Activated gamma-delta T cell treated with Interleukin-2 at 50 U/mL for 16 hours (primary cell): Measurements from ENCODE around the gene FXYD7.
A peak's percentile ranks its signal among the peaks of the same experiment; 100 is the strongest.
"Not testable (repeated sequence)": the region's sequence is repeated elsewhere in the genome, so short reads cannot be mapped to it uniquely, and the experiment has no call there.

Source experiments
- DNase-seq: peaks from one replicate; pipeline ENCODE4 v3.0.0-alpha.2; 2020

FXYD7 gene

DNA sequence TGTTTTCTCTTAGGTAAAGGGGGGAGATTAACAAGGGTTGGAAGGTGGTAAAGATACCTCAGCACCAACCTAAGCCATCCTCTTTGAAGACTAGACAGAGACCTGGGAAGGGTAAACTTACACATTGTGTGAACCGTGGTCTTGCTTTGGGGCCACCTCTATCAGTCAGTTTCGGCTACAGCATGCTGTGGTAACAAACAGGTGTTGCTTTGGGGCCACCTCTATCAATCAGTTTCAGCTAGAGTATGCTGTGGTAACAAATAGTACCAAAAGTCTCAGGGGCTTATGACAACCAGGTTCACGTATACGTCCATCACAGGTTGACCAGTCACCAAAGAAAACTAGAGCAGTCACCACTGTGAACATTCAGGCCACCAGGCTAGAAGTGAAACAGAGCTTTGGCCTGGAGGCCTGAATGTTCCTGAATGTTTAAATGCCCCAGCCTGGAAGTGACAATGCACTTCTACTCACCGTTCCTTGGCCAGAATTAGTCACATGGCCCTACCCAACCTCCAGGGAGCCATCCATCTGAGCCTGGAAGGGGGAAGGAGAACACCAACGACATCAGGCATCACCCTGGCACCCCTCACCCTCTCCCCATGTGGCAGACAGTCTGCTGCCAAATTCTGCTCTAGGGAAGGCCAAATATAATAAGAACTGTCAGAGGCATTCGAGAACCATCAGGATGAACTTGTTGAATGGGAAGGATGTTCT is 3.8 kb downstream of the FXYD7 start:
- DNase-seq, result no peak

DNA sequence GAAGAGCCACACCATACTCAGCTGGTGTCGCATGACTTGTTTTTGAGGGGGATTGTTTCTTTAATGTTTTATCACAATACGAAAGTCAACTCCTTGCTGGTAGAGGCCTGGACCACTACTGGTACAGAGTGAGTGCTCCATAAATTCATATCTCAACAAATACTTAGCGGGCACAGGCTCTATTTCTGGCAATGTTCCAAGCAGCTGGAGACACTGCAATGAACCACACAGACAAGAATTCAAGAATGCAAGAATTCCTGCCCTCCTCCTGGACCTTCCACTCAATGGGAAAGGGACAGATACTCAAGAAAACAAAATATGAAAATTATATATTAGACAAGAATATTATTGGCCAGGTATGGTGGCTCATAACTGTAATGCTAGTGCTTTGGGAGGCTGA is 6.4 kb downstream of the FXYD7 start:
- DNase-seq, result no peak

DNA sequence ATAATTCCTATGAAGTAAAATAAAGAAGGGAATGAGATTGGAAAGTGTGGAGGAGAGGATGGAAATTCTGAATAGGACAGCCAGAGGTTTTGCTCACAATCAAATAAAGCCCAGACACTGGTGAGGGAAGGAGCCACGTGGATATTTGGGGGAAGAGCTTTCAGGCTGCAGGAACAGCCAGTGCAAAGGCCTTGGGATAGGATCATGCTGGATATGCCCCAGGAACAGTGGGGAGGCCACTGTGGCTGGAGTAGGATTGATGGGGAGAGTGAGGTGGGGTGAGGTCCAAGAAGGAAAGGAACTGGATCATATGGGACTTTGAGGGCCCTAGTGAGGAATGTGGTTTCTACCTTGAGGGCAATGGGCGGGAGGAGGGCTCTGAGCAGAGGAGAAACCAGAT is 7.4 kb downstream of the FXYD7 start:
- no peak for DNase-seq

DNA sequence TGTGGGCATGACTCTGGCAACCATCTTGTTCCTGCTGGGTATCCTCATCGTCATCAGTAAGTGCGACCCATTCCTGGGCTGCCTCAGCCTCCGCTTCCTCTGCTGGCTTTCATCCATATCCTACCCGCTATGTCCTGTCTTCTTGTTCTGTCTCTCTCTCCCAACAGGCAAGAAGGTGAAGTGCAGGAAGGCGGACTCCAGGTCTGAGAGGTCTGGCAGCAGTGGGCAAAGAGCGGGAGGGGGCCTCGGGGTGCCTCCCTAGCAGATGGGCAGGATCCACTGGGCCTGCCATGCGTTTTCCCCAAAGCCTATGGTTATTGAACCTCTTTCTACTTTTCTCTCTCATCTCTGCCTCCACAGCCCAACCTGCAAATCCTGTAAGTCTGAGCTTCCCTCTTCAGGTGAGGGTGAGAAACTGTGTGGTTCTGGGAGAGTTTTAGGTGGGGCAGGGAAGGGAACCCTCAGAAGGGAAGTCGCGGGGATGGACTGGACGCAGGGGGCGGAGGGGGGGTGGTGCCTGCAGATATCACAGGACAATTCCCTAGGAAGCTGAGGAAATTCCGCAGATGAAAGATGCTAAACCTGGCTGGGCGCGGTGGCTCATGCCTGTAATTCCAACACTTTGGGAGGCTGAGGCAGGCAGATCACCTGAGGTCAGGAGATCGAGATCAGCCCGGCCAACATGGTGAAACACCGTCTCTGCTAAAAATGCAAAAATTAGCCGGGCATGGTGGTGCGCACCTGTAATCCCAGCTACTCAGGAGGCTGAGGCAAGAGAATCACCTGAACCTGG is 8.4 kb downstream of the FXYD7 start:
- DNase-seq, result no peak

DNA sequence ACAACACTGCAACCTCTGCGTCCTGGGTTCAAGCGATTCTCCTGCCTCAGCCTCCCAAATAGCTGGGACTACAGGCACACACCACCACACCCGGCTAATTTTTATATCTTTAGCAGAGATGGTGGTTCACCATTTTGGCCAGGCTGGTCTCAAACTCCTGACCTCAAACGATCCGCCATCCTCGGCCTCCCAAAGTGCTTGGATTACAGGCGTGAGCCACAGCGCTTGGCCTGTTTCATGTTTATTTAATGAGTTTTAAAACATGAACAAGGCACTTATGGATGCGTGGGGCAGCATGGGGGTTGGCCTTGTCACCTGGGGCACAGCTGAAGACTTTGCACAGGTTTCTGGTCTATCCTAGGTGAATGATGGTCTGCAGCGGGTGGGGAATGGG is 10.1 kb downstream of the FXYD7 start:
- DNase-seq, result not testable (repeated sequence)

DNA sequence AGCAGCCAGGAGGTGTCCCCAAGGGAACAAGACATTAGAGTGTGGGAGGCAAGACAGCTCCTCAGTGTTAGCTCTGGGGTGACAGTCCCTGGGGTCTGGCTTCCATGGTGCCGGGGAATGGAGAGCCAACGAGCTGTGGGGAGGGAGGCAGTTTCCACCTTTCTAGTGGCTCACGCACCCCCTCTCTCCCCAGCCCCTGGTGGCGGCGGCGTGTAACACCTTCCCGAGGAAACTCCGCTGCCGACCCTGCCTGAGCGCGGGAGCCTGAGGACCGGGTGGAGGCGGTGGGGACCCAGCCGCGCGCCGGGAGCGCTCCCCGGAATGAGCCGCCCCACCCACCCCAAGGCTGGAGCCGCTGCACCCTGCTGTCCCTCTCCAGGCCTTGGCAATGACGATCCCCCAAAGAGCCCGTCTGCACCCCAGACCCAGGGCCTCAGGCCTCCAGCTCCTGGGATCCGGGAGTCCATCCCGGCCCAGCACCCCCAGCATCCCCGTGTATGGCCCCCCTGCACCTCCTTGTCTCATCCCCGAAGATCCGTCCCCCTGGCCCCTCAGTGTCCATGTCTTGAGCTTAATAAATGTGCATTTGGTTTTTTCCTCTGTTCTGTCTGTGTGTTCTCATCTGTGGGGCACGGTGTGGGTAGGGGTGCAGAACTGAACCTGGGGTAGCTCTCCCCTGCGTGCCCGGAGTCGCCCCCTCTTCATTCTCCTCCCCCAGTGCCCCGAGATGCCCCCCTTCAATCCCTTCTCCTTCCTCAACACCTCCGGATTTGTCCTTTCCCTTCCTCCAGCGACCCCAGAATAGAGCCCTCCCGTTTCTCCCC is 10.9 kb downstream of the FXYD7 start:
- peak; percentile 70 for DNase-seq

DNA sequence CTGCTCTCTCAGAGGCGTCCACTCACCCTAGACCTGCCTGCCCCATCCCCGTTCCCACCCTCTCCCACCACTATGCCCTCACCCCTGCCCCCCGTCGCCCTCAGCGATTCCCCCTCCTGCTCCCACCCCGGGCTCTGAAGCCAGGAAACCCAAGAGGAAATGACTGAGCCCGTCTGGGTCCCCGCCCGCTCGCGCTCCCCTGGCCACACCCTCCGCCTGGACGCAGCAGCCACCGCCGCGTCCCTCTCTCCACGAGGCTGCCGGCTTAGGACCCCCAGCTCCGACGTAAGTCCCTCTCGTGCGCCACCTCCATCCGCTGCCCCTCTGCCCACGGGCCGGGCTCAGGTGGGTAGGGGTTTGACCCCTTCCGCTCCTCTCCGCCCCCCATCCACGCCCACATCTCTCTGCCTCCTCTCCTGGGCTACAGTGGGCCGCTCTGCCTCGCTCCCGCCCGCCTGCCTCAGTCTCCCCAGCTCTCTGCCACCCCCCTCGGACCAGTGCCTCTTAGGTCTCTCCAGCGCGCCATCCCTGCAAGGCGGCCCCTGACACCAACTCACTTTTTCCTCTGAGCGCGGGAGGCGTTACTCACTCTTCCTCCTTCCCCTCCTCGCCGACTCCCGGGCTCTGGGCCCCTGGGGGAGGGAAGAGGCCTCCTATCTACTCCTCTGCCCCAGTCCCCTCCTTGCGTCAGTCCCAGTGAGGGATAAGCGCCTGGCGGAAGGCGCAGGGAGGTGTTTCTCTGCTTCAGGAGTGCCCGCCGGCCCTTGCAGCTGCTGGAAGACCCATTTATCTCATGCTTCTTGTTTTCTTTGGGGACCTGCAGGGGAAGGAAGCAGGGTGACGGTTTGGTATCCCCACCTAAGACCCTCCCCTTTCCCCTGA is 11.7 kb downstream of the FXYD7 start, which contains the start of gene FXYD5:
Gene FXYD5, plus strand, starts transcription at position 211 of the 882 bp plus-strand sequence. CDS start 816 bp downstream, outside the sequence.
- DNase-seq, result peak; percentile 63

DNA sequence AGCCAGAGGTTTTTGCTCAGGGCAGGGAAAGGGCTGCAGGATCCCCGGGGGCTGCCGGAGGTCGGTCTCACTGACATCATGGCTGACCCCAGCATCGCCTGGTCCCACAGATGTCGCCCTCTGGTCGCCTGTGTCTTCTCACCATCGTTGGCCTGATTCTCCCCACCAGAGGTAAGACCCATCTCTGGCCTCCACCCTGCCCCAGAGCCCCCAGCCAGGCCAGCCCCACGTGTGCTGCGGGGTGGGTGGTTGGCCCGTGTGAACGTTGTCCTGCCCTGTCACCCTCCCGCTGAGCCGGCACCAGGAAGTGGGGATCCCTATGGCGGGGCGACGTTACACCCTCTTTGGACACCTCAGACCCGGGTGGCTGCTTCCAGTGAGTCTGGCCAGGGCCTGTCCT is 12.4 kb downstream of the FXYD7 start:
- no peak for DNase-seq

DNA sequence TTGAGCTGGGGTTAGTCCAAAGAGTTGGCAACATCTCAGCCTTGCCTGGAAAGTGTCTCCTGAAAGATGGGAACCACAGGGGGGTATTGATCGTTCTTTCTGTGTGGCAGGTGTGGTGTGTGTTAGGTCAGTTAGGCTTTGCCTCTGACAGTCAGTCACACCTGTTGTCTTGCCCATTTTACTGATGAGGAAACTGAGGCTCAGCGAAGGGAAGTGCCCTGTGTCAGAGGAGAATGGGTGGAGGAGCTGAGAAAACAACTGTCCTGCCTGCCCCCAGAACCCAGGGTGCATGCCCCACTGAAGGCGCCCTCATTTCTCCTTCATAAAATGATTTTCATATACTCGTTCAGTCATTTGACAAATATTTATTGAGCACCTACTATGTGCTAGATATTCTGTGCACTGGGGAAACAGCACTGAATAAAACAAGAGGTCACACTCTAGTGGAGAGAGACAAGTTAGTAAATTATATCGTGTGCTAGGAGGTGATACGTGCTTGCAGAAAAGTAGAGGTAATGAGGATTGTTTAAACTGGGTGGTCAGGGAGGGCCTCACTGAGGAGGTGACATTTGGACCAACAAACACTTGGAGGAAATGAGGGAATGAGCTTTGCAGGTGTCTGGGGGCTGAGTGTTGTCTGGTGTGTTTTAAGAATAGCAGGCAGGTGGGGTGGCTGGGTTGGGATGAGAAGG is 13.1 kb downstream of the FXYD7 start:
- DNase-seq, result no peak

DNA sequence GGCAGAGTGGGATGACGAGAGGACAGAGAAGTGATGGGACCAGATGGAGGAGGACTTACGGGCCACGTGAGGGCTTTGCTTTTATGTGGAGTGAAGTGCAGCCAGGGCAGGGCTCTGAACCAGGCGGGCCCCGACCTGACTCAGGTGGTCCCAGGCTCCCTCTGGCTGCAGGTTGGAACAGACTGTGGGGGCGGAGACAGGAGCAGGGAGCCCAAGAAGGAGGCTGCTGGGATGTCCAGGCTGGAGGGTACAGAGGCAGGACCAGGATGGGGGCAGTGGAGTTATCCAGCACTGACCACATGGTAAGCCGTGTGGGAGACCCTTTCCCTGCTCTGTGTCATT is 13.6 kb downstream of the FXYD7 start:
- DNase-seq, result no peak

DNA sequence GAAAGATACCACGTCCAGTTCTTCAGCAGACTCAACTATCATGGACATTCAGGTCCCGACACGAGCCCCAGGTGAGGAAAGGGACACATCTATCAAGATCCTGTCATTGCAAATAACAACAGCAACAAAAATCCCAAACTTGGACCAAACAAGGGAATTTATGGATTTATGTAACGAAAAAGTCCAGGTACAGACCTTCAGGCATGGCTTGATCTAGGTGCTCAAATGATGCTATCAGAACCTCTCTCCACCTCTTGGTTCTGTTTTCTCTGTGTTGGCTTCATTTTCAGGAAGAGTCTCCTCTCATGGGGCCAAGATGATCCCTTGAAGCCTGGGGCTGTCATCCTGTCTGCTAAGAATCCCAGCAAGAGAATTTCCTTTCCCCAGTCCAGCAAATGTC is 14.4 kb downstream of the FXYD7 start:
- DNase-seq, result no peak

DNA sequence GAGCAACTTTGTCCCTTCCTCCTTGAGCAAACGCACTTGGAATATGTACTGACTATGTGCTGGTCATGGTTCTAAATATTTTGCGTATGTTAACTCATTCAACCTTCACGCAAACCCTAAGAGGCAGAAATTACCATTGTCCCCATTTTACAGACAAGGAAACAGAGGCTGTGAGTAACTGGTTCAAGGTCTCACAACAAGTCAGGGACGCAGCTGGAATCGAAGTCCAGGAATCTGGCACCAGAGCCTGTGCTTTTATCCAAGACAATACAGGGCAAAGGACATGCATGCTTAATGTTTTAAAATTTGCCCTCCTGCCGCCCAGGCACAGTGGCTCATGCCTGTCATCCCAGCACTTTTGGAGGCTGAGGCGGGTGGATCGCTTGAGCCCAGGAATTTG is 16.6 kb downstream of the FXYD7 start:
- DNase-seq, result no peak

DNA sequence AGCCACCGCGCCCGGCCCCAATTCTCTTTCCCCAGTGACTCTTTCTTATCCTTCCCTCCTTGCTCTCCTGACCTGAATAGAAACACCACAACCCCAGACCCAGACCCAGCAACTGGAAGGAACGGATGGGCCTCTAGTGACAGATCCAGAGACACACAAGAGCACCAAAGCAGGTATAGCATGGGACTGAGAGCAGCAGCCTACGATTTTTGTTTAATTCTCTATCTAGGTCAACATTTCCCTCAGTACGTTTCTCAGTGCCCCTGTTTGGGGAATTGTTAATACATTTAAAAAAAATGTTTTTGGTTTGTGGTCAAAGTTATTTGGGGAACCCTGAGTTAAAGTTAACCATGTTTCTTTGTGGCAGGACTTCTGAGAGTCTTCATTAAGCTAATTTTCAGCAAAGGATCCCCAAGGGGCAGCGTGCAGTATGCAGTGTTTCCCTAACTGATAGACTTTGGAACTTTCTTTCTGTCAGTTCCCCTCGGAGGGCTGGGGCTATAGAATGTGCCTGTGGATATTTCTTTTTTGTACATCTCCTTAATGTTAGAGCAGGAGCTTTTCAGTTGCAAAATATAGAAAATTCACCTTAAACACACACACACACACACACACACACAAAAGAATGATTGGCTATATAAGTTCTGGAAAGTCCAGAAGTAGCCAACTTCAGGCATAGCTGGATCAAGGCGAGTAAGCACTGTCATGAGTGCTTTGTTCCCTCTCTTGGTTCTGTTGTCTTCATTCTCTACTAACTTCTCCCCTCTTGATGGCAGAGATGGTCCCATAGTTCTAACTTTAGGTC is 17.8 kb downstream of the FXYD7 start:
- no peak for DNase-seq

DNA sequence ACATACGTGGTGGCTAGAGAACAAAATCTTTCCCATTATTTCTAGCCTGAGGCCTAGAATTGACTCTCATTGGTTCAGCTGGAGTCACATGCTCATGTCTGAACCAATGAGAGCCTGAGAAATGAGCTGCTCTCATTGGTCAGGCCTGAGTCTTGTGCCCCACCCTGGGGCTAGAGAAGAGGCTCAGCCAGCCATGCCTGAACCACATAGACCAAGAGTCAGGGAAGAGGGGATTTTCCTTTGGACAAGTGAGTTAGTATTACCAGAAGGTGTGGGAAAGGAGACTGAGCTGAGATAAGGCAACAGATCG is 18.3 kb downstream of the FXYD7 start:
- DNase-seq, result no peak

DNA sequence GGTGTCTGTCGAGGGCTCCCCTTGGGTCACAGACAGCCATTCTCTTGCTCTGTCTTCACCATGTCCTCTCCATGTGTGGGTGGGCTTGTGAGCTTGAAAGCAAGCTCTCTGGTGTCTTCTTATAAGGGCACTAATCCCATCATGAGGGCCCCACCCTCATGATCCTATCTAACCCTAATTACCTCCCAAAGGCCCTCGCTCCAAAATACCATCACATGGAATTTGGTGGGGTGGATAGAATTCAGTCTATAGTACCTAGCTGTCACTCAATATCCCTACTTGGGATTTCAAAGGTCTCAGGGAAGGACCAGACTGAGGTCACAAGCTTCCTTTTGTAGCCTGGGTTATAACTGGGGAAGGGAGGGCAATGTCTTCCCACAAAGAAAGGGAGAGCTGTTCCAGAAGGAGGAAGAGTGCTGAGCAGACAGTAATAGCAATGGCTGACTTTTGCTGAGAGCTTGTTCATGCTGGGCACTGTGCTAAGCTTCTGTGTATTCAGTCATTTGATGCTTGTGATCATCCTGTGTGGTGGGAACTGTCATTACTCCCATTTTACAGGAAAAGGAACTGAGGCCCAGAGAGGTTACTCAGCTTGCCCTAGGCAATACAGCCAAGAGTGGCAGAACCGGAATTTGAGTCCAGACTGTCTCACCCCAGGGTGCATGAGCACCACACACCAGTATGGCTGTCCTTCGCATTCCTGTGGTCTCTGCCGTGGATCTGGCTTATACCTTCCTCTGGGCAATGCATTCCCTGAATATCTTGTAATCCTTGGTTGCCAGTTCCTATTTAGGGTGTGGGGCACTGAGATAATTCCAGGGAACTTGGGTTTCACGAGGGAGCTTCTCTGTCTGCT is 19.6 kb downstream of the FXYD7 start:
- DNase-seq, result no peak

DNA sequence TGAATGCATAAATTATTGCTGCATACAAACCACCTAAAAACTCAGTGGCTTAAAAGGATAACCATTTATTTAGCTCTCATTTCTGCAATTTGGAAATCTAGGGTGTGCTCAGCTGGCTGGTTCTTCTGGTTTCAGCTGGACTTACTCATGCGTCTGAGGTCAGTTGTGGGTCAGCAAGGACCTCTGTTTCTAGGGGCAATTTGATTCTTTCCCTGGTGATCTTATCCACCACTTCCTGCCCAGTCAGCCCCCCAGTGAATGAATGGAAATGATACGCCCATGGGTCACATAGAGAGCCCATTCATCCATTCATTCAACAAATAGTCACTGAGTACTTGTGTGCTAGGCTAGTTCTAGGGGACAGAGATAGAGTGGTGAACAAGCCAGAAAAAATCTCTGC is 21.4 kb downstream of the FXYD7 start:
- DNase-seq, result no peak

DNA sequence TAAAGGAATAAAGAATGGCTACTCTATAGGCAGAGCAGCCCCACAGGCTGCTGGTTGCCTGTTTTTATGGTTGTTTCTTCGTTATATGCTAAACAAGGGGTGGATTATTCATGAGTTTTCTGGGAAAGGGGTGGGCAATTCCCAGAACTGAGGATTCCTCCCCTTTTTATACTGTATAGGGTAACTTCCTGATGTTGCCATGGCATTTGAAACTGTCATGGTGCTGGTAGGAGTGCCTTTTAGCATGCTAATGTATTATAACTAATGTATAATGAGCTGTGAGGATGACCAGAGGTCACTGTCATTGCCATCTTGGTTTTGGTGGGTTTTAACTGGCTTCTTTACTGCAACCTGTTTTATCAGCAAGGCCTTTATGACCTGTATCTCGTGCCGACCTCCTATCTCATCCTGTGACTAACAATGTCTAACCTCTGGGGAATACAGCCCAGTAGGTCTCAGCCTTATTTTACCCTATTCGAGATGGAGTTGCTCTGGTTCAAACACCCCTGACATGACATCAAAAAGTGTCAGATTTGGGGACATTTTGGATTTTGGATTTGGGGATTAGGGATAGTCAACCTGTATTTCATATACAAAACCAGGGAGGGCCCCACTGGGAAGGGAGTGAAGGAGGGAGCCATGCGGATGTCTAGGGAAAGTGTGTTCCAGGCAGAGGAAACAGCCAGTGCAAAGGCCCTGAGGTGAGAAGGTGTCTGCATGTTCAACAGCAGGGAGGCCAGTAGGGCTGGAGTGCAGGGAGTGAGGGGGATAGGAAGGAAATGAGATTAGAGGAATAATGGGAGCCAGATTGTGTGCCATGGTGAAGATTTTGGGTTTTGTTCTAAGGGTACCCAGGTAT is 22.4 kb downstream of the FXYD7 start:
- DNase-seq, result no peak

DNA sequence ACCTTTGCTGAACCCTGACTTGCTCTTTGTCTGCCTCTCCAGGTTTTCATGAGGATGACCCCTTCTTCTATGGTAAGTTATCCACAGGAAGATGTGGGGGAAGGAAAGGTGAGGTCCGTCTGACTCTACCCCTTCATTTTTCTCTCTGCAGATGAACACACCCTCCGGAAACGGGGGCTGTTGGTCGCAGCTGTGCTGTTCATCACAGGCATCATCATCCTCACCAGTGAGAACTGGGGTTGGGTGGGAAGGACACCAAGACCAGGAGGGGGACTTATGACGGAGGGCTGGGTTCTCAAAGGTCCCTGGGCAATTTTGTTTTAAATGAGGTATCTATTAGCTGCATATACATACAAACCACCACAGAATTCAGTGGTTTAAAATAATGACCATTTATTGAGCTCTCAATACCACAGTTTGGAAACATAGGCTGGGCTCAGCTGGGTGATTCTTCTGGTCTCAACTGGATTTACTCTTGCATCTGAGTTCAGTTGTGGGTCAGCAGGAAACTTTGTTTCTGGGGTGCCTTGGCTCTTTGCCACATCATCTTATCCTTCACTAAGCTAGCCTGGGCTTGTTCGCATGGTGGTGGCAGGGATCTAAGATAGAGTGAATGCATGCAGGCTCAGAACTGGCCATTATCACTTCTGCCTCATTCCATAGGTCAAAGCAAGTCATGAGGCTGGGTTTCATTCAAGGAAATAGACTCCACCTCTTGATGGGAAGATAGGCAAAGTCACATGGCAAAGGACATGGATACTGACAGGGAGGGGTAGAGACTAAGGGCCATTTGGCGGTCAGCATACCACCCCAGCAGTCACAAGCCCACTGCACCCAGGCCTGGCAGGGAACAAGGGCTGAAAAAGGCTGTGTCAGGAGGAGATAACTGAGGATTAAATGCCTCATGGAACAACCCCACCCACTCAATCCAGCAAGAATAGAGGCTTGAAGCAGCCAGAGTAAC is 23.3 kb downstream of the FXYD7 start:
- DNase-seq, result no peak
